CD4-positive, alpha-beta T cell treated with Interleukin-10 for 1 hour (primary cell): ENCODE data around the gene UGT1A10.

Experiments
- DNase-seq: peaks from one replicate; pipeline ENCODE4 v3.0.0-alpha.2; 2020

UGT1A10 gene

DNA sequence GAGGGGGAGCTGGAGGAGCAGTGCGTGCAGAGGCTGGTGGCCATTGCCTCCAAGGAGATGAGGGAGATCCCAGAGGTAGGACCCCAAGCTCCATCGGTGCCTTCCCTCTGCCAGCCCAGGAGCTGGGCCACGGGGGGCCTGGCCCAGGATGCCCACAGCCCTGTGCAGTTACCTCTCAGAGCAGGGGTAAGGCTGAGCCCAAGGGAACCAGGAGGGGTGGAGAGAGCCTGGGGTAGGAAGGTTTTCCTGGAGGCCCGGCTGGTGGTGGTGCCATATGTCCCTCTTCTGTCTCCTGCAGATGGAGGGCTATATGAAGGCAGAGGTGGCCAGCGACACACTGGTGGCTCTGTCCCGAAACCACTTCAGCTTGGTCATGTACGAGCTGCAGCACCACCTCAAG lies 153.3 kb downstream of the UGT1A10 start:
- DNase-seq, result no peak

DNA sequence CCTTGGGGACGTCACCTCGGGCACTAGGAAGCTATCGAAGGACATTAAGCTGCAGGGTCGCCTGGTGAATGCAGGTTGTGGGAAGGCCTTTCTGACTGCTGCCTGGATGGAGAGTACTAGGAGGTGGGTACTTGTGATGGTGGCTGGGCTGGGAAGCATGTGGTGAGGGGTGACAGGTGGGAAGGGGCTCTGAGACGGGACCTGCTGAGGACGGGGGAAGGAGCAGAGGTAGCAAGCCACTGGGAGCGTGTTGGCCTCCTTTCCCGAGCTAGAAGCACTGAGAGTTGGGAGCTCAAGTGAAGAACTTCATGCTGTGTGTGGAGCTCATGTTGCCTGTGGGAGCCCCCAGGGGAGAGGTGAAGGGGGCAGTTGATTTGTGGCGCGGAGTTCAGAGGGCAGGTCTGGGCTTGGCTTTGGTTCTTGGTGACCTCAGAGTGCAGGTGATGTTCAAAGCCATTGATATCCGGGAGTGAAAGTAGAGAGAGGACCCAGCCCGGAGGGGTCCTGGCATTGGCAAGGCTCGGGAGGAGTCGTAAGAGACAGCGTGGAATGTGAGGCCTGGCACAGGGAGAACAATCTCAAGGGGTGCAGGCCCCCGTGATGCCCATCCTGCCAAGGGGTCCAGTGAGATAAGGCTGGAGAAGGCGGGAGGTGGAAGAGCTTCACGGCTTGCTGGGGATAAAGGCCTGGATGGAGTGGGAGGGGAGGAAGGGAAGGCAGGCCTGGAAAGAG lies 155.1 kb downstream of the UGT1A10 start:
- no peak for DNase-seq

- no peak for DNase-seq
These were observed 155.7 kb downstream of the UGT1A10 start for GRCh38 chr2:233791883-233792329.

- DNase-seq, result no peak
These were observed 156.5 kb downstream of the UGT1A10 start for GRCh38 chr2:233792720-233793119.

DNA sequence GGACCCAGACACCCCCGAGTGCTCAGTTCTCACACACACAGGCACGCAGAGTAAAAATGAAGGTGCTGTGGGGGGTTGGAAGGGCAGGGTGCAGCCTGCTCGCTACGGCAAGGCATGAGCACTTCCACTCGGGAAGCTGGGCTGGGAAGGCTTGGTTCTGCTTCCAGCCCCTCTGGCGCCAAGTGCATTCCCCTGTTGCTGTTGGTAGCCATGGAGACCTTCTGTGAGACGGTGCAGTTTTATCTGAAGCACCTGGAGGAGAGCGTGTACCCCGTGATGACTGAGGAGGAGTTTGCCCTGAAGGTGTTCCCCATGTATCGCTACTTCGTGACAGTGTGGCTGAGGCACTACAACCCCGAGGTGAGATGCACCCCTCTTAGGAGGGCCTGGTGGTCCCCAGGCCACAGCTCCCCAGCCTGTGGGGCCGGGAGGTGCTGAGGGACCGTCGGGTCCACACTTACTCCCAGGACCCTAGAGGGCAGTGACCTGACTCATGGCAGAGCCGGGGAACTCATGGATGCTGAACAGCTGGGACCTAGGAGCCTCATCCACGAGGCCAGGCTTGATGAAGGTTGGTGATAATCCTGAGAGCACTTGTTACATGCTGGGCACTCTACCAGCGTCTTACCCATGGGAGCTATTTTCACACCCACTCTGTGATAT lies 157.3 kb downstream of the UGT1A10 start:
- no peak for DNase-seq

DNA sequence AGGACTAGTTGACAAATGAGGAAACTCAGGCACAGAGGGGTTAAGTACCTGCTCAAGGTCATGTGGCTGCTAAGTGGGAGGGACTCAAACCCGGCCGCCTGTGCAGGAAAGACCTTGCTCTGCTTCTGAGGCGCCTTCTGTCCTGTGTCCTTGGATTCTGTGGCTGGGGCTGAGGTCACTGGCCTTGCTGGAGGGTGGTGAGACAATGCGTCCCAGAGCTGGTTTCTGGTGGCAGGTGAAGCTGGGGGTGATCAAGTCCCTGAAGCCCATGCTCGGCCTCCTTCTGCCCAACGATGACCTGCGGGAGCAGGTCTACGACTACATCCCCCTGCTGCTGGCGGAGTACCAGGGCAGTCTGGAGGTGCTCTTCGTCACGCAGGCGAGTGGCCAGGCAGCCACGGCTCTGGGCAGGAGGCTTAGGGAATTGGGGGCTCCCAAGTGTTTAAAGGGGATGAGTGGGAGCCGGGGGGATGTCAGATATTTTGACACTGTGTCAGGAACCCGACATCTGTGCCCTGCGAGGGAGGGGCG lies 157.9 kb downstream of the UGT1A10 start:
- no peak for DNase-seq

DNA sequence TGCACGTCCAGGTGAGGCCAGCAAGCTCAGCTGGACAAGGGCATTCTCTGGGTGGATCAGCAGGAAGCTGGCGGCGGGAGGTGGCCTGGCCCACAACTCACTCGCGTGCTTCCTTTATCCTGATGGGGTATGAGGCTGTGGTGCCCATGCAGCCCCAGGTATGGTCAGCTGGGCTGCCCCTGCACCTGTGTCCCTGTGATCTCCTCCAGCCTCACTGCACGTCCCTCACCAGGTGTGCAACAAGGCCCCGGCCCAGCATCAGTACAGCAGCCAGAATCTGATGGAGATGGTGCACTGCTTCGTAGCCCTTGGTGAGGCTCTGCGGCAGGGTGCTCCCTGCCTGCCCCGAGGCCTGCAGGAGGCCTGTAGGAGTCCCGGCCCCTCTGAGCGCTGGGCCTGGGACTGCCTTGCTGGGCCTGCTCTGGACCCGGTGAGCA lies 159.5 kb downstream of the UGT1A10 start:
- no peak for DNase-seq

GRCh38 chr2:233796254-233796653 lies 160.0 kb downstream of the UGT1A10 start:
- DNase-seq, result no peak

GRCh38 chr2:233798335-233799086 lies 162.3 kb downstream of the UGT1A10 start:
- no peak for DNase-seq

- no peak for DNase-seq
These were observed 162.9 kb downstream of the UGT1A10 start for GRCh38 chr2:233799087-233799665.

DNA sequence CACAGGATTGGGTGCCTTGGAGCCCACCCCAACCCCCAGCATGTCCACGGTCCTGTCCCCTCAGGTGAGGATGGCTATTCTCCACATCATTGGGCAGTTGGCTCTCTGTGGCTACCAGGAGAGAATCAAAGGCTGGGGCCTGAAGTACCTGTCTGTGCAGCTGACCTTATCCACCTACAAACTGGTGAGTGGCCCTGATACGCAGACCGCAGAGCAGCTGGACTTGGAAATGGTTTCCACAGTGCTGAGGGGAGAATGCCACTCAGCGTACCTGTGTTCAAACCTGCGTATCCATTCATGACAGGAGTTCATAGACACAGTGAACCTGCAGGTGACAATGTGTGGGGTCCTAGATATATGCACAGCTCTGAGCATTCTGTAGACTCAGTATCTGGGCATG lies 163.5 kb downstream of the UGT1A10 start:
- DNase-seq, result no peak

DNA sequence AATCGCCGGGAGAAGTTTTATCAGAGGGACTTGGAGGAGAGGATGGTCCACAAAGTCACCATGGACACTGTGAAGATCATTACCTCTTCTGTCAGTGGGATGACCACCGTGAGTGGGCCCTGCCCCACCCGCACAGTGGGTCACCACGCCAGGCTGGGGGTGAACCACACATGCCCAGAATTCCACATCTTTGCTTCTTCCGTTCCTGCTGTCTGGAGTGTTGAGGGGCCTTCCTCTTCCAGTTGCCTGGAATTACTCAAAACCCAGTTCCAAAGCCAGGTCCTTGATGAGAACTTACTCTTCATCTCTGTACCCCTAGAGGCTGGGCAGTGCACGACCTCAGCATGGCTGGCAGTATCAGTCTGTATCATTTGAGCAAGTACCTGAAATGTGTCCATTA lies 164.0 kb downstream of the UGT1A10 start:
- no peak for DNase-seq

- DNase-seq, result no peak
These were observed 165.3 kb downstream of the UGT1A10 start for GRCh38 chr2:233801357-233802131.

DNA sequence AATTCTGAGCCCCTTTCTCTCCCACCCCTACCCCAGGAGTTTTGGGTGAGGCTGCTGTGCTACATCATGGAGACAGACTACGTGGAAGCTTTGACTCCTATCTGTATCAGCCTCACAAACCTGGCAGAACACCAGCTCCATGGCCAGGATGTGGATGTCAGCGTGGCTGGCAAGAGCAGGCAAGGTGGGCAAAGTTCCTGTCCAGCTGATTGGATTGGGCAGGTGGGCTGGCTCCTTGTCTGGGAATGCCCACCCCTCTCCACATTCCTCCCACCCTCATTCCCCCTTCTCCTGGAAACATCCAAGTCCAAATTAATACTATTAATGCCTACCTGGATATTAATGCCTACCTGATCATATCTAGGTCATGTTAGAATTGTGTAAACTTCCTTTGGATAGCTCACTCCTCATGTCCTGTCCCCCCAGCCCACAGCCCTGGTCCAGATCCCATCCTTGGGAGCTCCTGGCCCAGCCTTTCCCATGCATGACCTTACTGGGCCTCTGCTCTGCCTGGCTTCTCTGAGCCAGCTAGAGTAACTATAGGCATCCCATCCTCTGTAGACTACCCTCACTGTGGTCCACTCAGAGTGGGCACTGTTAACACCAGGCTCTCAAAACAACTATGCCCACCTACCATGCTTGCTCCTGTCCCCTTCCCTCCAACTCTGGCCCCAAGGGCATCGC lies 166.0 kb downstream of the UGT1A10 start:
- DNase-seq, result no peak

DNA sequence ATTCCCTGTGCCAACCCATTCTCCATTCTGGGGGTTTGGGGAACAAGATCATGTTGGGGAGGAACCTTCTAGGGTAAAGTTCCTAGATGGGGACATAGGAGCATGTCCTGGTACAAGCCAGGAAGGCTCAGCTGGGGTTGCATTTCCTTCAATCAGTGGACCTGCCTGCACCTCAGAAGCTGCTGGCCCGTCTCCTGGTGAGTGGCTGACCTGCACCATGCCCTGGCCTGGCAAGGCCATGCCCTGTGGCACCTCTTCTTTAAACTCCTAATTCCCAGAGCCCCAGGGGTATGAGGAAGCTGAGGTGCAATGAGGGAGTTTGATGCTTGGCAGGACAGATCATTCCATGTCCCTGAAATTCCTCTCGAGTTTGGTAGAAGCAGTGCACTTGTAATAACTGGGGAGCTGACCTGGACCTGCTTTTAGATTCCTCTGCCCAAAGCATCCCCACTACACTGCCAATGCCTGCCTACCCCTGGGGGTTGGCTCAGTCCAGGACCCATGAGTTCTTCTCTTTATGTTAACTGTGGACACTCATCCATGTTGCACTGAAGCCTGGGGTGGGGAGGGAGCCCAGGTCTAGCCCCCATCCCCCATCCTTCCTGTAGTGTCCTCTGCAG lies 167.2 kb downstream of the UGT1A10 start:
- no peak for DNase-seq

DNA sequence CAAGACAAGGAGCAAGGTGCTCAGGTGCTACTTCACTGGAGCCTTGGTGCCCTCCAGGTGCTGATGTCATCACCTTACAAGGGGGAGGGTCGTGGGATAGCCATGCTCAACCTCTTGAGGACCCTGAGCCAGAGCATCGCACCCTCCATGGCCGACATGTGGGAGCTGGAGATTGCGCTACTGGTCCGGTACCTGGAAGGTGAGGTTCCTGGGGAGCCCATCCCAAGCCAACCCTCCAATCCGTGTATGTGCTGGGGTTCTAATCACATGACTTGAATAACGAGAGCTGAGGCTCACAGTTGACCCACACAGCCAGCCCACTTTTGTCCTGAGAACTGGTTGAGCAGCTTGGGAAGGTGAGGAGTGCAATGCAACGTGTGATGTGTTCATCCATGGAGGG lies 167.7 kb downstream of the UGT1A10 start:
- no peak for DNase-seq

- DNase-seq, result no peak
These were observed 171.1 kb downstream of the UGT1A10 start for GRCh38 chr2:233807215-233807865.

DNA sequence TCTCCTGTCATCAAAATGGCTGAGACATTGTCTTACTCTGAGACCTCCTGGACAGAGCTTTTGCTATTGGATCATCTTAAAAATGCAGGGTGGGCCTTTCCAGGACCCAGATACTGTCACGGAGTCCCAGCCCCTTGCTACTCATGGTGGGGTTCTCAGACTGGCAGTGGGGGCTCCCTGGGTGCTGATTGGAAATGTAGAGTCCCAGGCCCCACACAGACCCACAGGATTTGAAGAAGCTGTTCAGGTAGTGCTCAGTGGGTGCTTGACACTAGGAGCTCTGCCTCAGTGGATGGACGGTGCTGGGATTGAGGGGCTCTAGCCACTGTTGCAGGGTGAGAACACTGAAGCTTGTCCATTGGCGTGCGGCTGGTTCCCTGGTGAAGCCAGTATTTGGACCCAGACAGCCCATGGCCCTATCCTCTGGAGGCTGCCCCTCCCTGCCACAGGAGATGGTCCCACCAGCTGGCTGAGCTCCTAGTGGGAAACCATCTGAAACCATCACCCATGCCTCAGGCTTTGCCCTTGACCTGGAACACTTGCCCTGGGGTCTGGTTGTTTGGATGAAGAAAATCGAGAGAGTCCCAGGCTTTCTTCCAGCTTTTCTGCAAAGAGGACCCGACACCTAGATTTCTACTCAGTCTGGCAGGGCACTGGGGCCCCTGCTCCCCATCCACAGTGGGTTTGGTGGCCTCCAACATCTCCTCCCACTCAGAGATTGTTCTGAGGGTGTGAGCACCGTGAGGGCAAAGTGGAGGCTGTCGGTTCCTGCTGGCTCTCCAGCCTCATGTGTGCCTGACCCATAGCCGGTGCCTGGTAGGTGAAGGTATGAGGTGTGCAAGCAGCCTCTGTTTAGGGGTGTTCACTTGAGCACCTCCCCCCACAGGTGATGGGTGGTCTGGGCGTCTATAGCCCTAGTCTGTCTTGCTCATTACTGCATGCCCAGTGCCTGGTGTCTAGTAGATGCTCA lies 172.0 kb downstream of the UGT1A10 start:
- DNase-seq, result no peak

DNA sequence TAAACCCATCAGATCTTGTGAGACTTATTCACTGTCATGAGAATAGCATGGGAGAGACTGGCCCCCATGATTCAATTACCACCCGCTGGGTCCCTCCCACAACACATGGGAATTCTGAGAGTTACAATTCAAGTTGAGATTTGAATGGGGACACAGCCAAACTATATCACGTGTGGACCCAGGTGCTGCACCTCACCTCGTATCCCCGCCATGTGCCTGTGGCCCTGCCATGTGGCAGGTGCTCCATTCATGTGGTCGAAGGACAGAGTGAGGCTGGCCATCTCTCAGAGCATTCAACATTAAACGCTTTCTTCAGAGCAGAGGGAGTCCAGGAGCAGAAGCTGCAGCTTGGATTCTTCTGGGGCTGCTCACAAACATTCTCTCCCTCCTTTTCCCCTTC lies 174.1 kb downstream of the UGT1A10 start:
- no peak for DNase-seq
